ENCODE data around the gene PEX3.
"Not testable (repeated sequence)": the region's sequence is repeated elsewhere in the genome, so short reads cannot be mapped to it uniquely, and the experiment has no call there.

The PEX3 gene

GRCh38 chr6:143449082-143449713 lies 1.4 kb upstream of the PEX3 start:
- ATAC-seq = no peak

DNA sequence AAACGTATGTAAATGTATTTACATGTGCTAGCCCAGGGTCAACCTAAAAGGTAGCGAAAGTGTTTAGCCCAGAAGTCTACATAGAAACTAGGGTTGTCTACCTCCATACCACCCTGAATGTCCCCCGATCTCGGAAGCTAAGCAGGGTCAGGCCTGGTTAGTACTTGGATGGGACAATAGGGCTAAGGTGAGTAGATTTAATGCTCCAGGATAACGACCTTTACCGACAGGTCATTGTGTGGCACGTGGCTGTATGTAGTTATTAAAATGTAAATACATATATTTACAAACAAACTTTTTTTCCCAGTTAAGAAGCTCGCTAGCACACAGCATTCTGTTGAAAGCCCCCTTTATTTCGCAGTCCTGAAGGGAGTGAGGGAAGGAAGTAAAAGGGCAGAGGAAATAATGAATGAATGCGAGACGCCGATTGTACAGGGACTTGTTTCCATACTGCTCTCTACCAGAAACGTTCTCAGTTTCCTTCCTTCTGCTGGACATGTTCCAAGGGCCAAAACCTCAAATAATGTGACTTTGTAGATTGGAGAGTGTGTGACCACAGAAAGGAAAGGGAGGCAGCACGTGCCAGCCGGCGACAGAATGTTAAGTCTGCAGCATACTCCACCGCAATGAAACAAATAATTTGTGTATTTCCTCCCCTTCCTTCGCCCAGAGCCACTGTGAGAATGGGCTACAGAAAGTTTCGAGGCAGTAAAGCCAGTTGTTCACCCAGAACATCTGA lies 722 bp upstream of the PEX3 start:
- no peak for ATAC-seq

DNA sequence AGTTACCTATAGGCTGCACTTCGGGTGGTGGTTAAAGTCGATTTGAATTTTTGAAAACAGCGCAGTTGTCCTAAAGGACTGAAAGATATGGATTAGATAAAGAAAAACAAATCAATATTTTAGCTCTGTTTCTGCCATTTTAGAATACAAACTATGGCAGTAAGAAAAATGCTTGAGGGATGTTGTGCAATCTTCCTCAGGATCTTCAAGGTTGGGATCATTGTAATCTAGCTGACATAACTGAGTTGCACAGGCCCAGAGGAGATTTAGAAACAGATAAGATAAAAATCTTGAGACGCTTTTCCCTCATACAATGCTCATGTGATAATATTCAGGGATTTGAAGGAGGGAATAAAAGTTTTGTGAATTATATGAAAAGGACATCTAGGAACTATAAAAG lies 926 bp downstream of the PEX3 start:
- no peak for ATAC-seq

GRCh38 chr6:143457563-143458359 lies 7.2 kb downstream of the PEX3 start:
- ATAC-seq = no peak

DNA sequence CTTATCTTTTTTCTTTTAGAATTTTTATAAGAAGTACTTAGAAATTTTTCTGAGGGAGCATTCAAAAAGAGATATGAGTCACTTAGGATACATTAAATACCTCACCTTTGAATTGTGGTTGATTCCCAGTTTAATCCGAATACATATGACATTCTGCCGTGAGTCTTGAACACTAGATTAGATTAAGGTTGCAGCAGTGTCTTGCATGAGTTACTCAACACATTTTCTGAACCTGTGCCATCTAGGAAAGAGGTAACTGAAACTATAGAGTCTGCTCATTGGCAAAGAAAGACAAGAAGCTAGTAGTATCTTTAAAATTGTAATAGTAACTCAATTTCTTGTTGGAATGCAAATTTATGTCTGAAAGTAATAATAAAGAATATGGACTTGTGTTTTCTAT lies 14.9 kb downstream of the PEX3 start:
- no peak for ATAC-seq

DNA sequence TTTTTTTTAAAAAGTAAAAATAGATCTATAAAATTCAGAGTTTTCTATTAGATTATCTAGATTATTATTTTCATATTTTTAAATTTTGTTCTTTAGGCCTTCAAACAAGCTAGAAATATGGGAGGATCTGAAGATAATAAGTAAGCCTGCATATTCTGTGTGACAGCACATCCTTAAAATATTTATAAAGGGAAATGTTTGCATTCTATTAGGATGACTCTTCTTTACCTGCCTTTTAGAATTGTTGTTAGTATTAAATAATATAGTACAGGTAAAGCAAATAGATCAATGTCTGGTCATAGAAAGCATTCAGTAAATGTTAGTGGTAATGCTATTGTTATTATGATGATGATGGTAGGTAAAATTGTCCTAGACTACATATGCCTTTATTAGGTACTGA lies 17.4 kb downstream of the PEX3 start:
- ATAC-seq = no peak

- ATAC-seq = not testable (repeated sequence)
Observed at GRCh38 chr6:143468823-143469222, 18.2 kb downstream of the PEX3 start.

- no peak for ATAC-seq
Observed at GRCh38 chr6:143471822-143472221, 21.2 kb downstream of the PEX3 start.

GRCh38 chr6:143476545-143476944 lies 25.9 kb downstream of the PEX3 start:
- no peak for ATAC-seq

DNA sequence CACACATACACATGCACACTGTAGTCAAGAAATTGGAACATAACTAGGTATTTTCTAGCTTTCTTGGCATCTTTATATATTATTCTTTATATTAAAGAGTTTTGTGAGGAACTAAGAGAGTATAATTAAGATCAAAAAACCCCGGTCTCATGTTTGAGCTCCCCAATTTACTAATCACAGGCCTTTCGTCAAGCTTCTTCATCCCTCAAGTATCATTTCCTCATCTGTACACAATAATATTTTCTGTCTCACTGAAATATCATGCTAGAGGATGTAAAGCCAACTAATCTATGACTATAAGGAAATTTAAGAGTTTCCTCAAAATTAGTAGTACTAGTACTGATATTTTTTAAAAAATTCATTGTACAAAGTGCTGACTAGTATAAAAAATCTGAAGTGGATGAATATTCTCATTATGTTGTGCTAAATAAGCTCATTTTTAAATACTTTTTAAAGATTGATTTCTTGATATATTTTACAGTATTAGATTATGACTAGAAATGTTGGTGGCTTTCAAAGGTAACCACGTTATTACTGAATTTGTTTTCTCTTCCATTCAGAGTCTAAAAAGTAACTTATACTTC lies 28.0 kb downstream of the PEX3 start:
- ATAC-seq = no peak

- ATAC-seq = peak; percentile 61 to 85
Observed at GRCh38 chr6:143482593-143482992, 32.0 kb downstream of the PEX3 start.

DNA sequence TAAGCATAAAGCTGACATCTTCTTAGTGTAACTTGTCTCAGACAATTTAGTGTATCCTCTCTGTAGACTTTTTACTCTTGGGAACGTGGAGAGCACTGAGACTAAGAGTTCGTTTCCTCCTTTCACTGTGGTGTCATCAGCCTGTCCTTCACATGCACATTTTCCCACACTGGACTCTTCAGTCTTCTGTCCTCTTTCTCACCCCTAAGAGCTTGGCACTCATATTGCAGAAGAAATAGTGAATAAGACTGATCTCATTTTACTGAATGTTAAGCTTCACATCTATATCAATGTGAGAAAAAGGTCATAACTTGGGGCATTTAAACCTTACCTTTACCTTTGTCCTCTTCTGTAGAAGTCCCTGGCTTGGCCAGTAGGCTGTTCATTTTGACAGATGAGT lies 35.4 kb downstream of the PEX3 start:
- no peak for ATAC-seq

DNA sequence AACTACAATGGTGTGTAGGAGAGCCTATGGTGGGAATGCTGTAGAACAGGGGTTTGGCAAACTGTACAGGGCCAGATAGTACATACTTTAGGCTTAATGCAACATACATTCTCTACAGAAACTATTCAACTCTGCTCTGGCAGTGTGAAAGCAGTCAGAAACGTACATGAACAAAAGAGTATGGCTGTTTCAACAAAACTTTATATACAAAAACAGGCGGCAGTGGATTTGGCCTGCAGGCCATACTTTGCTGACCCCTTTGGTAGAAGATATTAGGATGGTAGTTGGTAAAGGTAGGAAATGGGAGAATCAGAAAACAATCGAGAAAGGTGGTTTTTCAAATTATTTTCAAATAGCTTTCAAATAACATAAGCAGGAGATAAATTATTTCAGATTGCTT lies 36.1 kb downstream of the PEX3 start:
- no peak for ATAC-seq

- ATAC-seq = no peak
Observed at GRCh38 chr6:143490244-143490643, 39.6 kb downstream of the PEX3 start.

DNA sequence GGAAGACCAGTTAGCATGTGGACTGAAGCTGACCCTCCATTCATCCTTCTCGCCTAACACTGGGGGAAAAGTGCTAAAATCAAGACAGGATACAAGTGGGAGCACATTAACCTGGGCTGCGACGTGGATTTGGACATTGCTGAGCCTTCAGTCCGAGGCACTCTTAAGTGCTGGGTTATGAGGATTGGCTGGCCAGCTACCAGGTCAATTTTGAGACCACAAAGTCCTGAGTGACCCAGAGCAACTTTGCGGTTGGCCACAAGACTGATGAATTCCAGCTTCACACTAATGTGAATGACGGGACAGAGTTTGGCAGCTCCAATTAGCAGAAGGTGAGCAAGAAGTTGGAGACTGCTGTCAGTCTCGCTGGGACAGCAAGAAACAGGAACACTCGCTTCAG lies 40.2 kb downstream of the PEX3 start:
- ATAC-seq = no peak

- ATAC-seq = no peak
Observed at GRCh38 chr6:143496974-143497373, 46.4 kb downstream of the PEX3 start.

GRCh38 chr6:143498428-143498827 lies 47.8 kb downstream of the PEX3 start:
- no peak for ATAC-seq

DNA sequence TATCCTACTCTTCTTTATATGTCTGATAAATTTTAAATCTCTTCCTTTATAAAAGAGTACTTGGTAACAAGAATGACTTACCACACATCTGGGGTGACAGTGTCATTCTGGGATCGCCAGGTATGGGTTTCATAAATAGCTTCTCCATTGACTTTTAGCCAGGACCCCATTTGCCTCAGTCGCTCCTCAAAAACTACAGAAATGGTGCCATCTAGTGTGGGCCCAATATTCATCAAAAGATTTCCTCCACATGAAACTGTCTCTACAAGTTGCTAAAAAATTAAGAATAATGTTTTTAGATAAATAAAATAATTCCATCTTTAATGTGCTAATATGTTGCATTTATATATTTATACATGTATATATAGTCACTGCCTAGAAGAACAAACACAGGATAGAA lies 51.2 kb downstream of the PEX3 start:
- no peak for ATAC-seq

DNA sequence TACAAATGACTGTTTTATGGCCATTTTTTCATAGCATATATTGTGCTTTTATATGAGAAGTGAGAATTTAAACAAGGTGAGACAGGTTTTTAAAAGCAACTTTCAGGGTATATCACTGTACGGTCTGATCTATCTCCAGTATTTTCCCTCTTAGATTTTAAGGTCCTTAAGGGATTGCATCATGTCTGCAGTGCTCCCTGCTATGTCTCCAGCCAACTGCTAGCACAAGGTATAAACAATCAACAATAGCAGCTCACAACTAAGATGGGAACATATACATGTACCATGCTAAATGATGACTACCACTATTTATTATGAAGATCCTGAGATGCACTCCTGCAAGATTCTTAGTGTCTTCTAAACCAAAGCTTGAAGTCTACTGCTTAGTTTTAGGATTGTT lies 53.8 kb downstream of the PEX3 start:
- ATAC-seq = no peak

- ATAC-seq = peak; percentile 55 to 65
Observed at GRCh38 chr6:143505111-143505510, 54.5 kb downstream of the PEX3 start.

- peak; percentile 69 to 85 for ATAC-seq
Observed at GRCh38 chr6:143505537-143505936, 54.9 kb downstream of the PEX3 start.

GRCh38 chr6:143506199-143506598 lies 55.6 kb downstream of the PEX3 start:
- no peak for ATAC-seq

- no peak for ATAC-seq
Observed at GRCh38 chr6:143506620-143507019, 56.0 kb downstream of the PEX3 start.
